Panc1 (cell line): ENCODE measurements around the gene POU2AF1.

Source experiments
- POLR2AphosphoS5 ChIP-seq: IDR thresholded peaks from 2 replicates; pipeline ENCODE4 v1.6.1; 2012; ENCODE audit warnings: mild to moderate bottlenecking, low read depth, low read length, moderate library complexity
- SIN3A ChIP-seq: IDR thresholded peaks from 2 replicates; pipeline ENCODE4 v1.6.1; 2012; ENCODE audit warnings: low read depth, mild to moderate bottlenecking, low read length, moderate library complexity, borderline replicate concordance; ENCODE audit not compliant: insufficient read depth
- TF ChIP-seq, protein P1 (sequence below): fragments of 450-650 bp; IDR thresholded peaks from 2 replicates; pipeline ENCODE4 v1.5.1; 2017; ENCODE audit warnings: mild to moderate bottlenecking
- TF ChIP-seq, protein P2 (sequence below), 2 experiments: IDR thresholded peaks; 2 replicates each; pipeline ENCODE4 v1.6.1; 2011 to 2012; ENCODE audit warnings: low read depth in 2 of 2, control low read depth in 1 of 2, low read length in 1 of 2, mild to moderate bottlenecking in 1 of 2, moderate library complexity in 1 of 2; ENCODE audit not compliant: insufficient read depth in 1 of 2

DNA sequence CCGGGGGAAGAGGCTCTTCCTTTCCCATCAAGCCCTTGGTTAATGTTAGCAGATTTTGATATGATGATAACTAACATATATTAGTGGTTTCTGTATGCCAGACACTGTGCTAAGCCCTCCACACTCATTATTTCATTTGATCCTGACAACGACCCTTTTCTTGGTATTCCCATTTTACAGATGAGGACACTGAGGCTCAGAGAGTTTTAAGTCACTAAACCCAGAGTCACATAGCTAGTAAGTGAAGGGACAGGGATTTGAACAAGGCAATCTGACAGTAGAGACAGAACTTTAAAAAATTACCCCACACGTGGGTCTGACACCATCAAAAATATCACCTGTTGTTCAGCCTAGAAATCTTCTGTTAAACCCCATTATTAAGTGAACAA lies 22.4 kb downstream of the POU2AF1 start:
- TF ChIP-seq, protein P1, sequence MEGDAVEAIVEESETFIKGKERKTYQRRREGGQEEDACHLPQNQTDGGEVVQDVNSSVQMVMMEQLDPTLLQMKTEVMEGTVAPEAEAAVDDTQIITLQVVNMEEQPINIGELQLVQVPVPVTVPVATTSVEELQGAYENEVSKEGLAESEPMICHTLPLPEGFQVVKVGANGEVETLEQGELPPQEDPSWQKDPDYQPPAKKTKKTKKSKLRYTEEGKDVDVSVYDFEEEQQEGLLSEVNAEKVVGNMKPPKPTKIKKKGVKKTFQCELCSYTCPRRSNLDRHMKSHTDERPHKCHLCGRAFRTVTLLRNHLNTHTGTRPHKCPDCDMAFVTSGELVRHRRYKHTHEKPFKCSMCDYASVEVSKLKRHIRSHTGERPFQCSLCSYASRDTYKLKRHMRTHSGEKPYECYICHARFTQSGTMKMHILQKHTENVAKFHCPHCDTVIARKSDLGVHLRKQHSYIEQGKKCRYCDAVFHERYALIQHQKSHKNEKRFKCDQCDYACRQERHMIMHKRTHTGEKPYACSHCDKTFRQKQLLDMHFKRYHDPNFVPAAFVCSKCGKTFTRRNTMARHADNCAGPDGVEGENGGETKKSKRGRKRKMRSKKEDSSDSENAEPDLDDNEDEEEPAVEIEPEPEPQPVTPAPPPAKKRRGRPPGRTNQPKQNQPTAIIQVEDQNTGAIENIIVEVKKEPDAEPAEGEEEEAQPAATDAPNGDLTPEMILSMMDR: no peak
- TF ChIP-seq POLR2AphosphoS5 (no peak), SIN3A (no peak)
- TF ChIP-seq, protein P2, sequence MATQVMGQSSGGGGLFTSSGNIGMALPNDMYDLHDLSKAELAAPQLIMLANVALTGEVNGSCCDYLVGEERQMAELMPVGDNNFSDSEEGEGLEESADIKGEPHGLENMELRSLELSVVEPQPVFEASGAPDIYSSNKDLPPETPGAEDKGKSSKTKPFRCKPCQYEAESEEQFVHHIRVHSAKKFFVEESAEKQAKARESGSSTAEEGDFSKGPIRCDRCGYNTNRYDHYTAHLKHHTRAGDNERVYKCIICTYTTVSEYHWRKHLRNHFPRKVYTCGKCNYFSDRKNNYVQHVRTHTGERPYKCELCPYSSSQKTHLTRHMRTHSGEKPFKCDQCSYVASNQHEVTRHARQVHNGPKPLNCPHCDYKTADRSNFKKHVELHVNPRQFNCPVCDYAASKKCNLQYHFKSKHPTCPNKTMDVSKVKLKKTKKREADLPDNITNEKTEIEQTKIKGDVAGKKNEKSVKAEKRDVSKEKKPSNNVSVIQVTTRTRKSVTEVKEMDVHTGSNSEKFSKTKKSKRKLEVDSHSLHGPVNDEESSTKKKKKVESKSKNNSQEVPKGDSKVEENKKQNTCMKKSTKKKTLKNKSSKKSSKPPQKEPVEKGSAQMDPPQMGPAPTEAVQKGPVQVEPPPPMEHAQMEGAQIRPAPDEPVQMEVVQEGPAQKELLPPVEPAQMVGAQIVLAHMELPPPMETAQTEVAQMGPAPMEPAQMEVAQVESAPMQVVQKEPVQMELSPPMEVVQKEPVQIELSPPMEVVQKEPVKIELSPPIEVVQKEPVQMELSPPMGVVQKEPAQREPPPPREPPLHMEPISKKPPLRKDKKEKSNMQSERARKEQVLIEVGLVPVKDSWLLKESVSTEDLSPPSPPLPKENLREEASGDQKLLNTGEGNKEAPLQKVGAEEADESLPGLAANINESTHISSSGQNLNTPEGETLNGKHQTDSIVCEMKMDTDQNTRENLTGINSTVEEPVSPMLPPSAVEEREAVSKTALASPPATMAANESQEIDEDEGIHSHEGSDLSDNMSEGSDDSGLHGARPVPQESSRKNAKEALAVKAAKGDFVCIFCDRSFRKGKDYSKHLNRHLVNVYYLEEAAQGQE (IDR thresholded peaks at IDR 0.05; ENCODE audit: insufficient read depth in 1 of 2, low read depth in 2 of 2, low read length in 1 of 2): no peak
